Activated naive CD8-positive, alpha-beta T cell treated with anti-CD3 and anti-CD28 coated beads, Interleukin-2, amount 50 U/mL, for 24 hours (primary cell): Measurements from ENCODE around the gene PAAF1.

Experiments used
- ATAC-seq: fragments of 150-1000 bp; cut with Tn5 transposase; one replicate; pipeline ENCODE4 v1.10.0; 2021
- DNase-seq: peaks from one replicate; pipeline ENCODE4 v3.0.0; 2021
- H3K27ac Mint-ChIP-seq: one replicate; pipeline ENCODE4 v1.8.0; 2021; ENCODE audit warnings: mild to moderate bottlenecking, mixed read lengths
- H3K27me3 Mint-ChIP-seq: one replicate; pipeline ENCODE4 v1.8.0; 2021; ENCODE audit warnings: mixed read lengths
- H3K36me3 Mint-ChIP-seq: one replicate; pipeline ENCODE4 v1.8.0; 2021; ENCODE audit warnings: low read depth, mixed read lengths
- H3K4me1 Mint-ChIP-seq: one replicate; pipeline ENCODE4 v1.8.0; 2021; ENCODE audit warnings: mixed read lengths
- H3K4me3 Mint-ChIP-seq: one replicate; pipeline ENCODE4 v1.8.0; 2021; ENCODE audit warnings: mild to moderate bottlenecking, moderate library complexity, mixed read lengths
- H3K9me3 Mint-ChIP-seq: one replicate; pipeline ENCODE4 v1.8.0; 2021; ENCODE audit warnings: mixed read lengths

Gene PAAF1

GRCh38 chr11:73876424-73877310 lies at the start of gene PAAF1, which contains the start of gene COA4:
PAAF1 (plus strand) TSS chr11:73876999; CDS start chr11:73877022, 23 bp downstream.
COA4 (minus strand) TSS chr11:73876846; CDS start chr11:73873378, 3,468 bp downstream.
- Mint-ChIP-seq H3K36me3 (peaks cover 38% of the 10 kb centered on the region), H3K4me1 (peaks cover 34% of the 10 kb centered on the region), H3K4me3 (peak within 1 kb of the TSS; percentile 96), H3K9me3 (no peaks in the 10 kb centered on the region), H3K27ac (peak within 1 kb of the TSS; percentile 96), H3K27me3 (no peaks in the 10 kb centered on the region)
- DNase-seq, result peak; percentile 92
- peak; percentile 97 for ATAC-seq

- Mint-ChIP-seq H3K27ac (no peak overlapping the region), H3K27me3 (no peaks in the 10 kb centered on the region), H3K9me3 (no peaks in the 10 kb centered on the region), H3K4me1 (no peaks in the 10 kb centered on the region), H3K36me3 (peaks cover 23% of the 10 kb centered on the region), H3K4me3 (no peak overlapping the region)
- DNase-seq (no peak), ATAC-seq (no peak)
Observed at GRCh38 chr11:73830261-73830660, 46.5 kb upstream of the PAAF1 start.

- DNase-seq (no peak), ATAC-seq (no peak)
- no peak overlapping the region for H3K27ac Mint-ChIP-seq
- peaks cover 14% of the 10 kb centered on the region for H3K36me3 Mint-ChIP-seq
- H3K9me3 Mint-ChIP-seq, result no peaks in the 10 kb centered on the region
- H3K4me1 Mint-ChIP-seq, result no peaks in the 10 kb centered on the region
- no peaks in the 10 kb centered on the region for H3K27me3 Mint-ChIP-seq
- no peak overlapping the region for H3K4me3 Mint-ChIP-seq
Observed at GRCh38 chr11:73833067-73833466, 43.7 kb upstream of the PAAF1 start.

GRCh38 chr11:73838443-73839122 lies 38.2 kb upstream of the PAAF1 start:
- H3K36me3 Mint-ChIP-seq, result peaks cover 7% of the 10 kb centered on the region
- DNase-seq (no peak), ATAC-seq (no peak)
- H3K4me3 Mint-ChIP-seq, result no peak overlapping the region
- no peaks in the 10 kb centered on the region for H3K27me3 Mint-ChIP-seq
- no peak overlapping the region for H3K27ac Mint-ChIP-seq
- H3K9me3 Mint-ChIP-seq, result no peaks in the 10 kb centered on the region
- H3K4me1 Mint-ChIP-seq, result no peaks in the 10 kb centered on the region

GRCh38 chr11:73839123-73839457 lies 37.7 kb upstream of the PAAF1 start:
- H3K27ac Mint-ChIP-seq, result no peak overlapping the region
- H3K9me3 Mint-ChIP-seq, result no peaks in the 10 kb centered on the region
- H3K36me3 Mint-ChIP-seq, result peaks cover 5% of the 10 kb centered on the region
- H3K4me1 Mint-ChIP-seq, result no peaks in the 10 kb centered on the region
- ATAC-seq (no peak), DNase-seq (no peak)
- no peaks in the 10 kb centered on the region for H3K27me3 Mint-ChIP-seq
- H3K4me3 Mint-ChIP-seq, result no peak overlapping the region

GRCh38 chr11:73851046-73851764 lies 25.6 kb upstream of the PAAF1 start:
- Mint-ChIP-seq H3K4me3 (no peak overlapping the region), H3K36me3 (peaks cover 17% of the 10 kb centered on the region), H3K9me3 (no peaks in the 10 kb centered on the region), H3K27ac (no peak overlapping the region), H3K4me1 (peaks cover under 1% of the 10 kb centered on the region), H3K27me3 (no peaks in the 10 kb centered on the region)
- no peak for DNase-seq
- no peak for ATAC-seq

- H3K36me3 Mint-ChIP-seq, result peaks cover 16% of the 10 kb centered on the region
- no peak for ATAC-seq
- DNase-seq, result no peak
- no peaks in the 10 kb centered on the region for H3K4me1 Mint-ChIP-seq
- no peaks in the 10 kb centered on the region for H3K9me3 Mint-ChIP-seq
- no peak overlapping the region for H3K4me3 Mint-ChIP-seq
- no peaks in the 10 kb centered on the region for H3K27me3 Mint-ChIP-seq
- H3K27ac Mint-ChIP-seq, result no peak overlapping the region
Observed at GRCh38 chr11:73852049-73852448, 24.8 kb upstream of the PAAF1 start.

- no peak overlapping the region for H3K4me3 Mint-ChIP-seq
- H3K4me1 Mint-ChIP-seq, result no peaks in the 10 kb centered on the region
- no peak overlapping the region for H3K27ac Mint-ChIP-seq
- no peak for DNase-seq
- peaks cover 14% of the 10 kb centered on the region for H3K36me3 Mint-ChIP-seq
- H3K27me3 Mint-ChIP-seq, result no peaks in the 10 kb centered on the region
- no peak for ATAC-seq
- H3K9me3 Mint-ChIP-seq, result no peaks in the 10 kb centered on the region
Observed at GRCh38 chr11:73854680-73855079, 22.1 kb upstream of the PAAF1 start.

GRCh38 chr11:73856031-73856567 lies 20.7 kb upstream of the PAAF1 start:
- Mint-ChIP-seq H3K27ac (no peak overlapping the region), H3K4me1 (no peaks in the 10 kb centered on the region), H3K36me3 (peaks cover 12% of the 10 kb centered on the region), H3K4me3 (no peak overlapping the region), H3K27me3 (no peaks in the 10 kb centered on the region), H3K9me3 (no peaks in the 10 kb centered on the region)
- no peak for ATAC-seq
- no peak for DNase-seq

GRCh38 chr11:73859671-73860070 lies 17.1 kb upstream of the PAAF1 start:
- H3K27me3 Mint-ChIP-seq, result no peaks in the 10 kb centered on the region
- DNase-seq (no peak), ATAC-seq (no peak)
- no peaks in the 10 kb centered on the region for H3K4me1 Mint-ChIP-seq
- H3K4me3 Mint-ChIP-seq, result no peak overlapping the region
- peaks cover 11% of the 10 kb centered on the region for H3K36me3 Mint-ChIP-seq
- H3K9me3 Mint-ChIP-seq, result no peaks in the 10 kb centered on the region
- no peak overlapping the region for H3K27ac Mint-ChIP-seq

- ATAC-seq (no peak), DNase-seq (no peak)
- H3K36me3 Mint-ChIP-seq, result peaks cover 12% of the 10 kb centered on the region
- no peaks in the 10 kb centered on the region for H3K9me3 Mint-ChIP-seq
- no peak overlapping the region for H3K4me3 Mint-ChIP-seq
- no peaks in the 10 kb centered on the region for H3K27me3 Mint-ChIP-seq
- H3K4me1 Mint-ChIP-seq, result no peaks in the 10 kb centered on the region
- H3K27ac Mint-ChIP-seq, result no peak overlapping the region
Observed at GRCh38 chr11:73860202-73860601, 16.6 kb upstream of the PAAF1 start.

GRCh38 chr11:73862986-73863385 lies 13.8 kb upstream of the PAAF1 start:
- Mint-ChIP-seq H3K27me3 (no peaks in the 10 kb centered on the region), H3K27ac (no peak overlapping the region), H3K9me3 (no peaks in the 10 kb centered on the region), H3K4me3 (no peak overlapping the region), H3K36me3 (peaks cover 19% of the 10 kb centered on the region), H3K4me1 (no peaks in the 10 kb centered on the region)
- no peak for DNase-seq
- ATAC-seq, result no peak

- Mint-ChIP-seq H3K9me3 (no peaks in the 10 kb centered on the region), H3K27ac (no peak overlapping the region), H3K4me1 (no peaks in the 10 kb centered on the region), H3K27me3 (no peaks in the 10 kb centered on the region), H3K36me3 (peaks cover 14% of the 10 kb centered on the region), H3K4me3 (no peak overlapping the region)
- DNase-seq, result no peak
- ATAC-seq, result no peak
Observed at GRCh38 chr11:73866095-73866579, 10.7 kb upstream of the PAAF1 start.

GRCh38 chr11:73866586-73866996 lies 10.2 kb upstream of the PAAF1 start:
- no peak overlapping the region for H3K27ac Mint-ChIP-seq
- H3K4me1 Mint-ChIP-seq, result no peaks in the 10 kb centered on the region
- H3K36me3 Mint-ChIP-seq, result peaks cover 16% of the 10 kb centered on the region
- ATAC-seq (no peak), DNase-seq (no peak)
- no peaks in the 10 kb centered on the region for H3K9me3 Mint-ChIP-seq
- H3K4me3 Mint-ChIP-seq, result no peak overlapping the region
- no peaks in the 10 kb centered on the region for H3K27me3 Mint-ChIP-seq
